Lower lobe of right lung (tissue), 2 donors: ENCODE data around the gene EPB41L3. TPM values are rescaled to one million over a fixed set of nuclear protein-coding genes. Genes with fewer than 3 reads are reported as not detected.
"Not testable (repeated sequence)": the region's sequence is repeated elsewhere in the genome, so short reads cannot be mapped to it uniquely, and the experiment has no call there.

Experiments used
- ATAC-seq, 2 donors: fragments of 200-7000 bp; cut with Tn5 transposase; one replicate each; pipeline ENCODE4 v1.9.1; 2020 to 2022; ENCODE audit warnings: mild to moderate bottlenecking in 2 of 2, moderate library complexity in 2 of 2
- DNase-seq: peaks from one replicate; pipeline ENCODE4 v3.0.0-alpha.2; 2020
- H3K27ac ChIP-seq: fragments of 200-600 bp; one replicate; pipeline ENCODE4 v1.8.0; 2022
- H3K27me3 ChIP-seq: fragments of 200-600 bp; one replicate; pipeline ENCODE4 v1.8.0; 2022; ENCODE audit warnings: low read depth
- H3K36me3 ChIP-seq: fragments of 200-600 bp; one replicate; pipeline ENCODE4 v1.8.0; 2022; ENCODE audit warnings: mild to moderate bottlenecking
- H3K4me1 ChIP-seq: fragments of 200-600 bp; one replicate; pipeline ENCODE4 v1.8.0; 2022
- H3K4me3 ChIP-seq: fragments of 200-600 bp; one replicate; pipeline ENCODE4 v1.8.0; 2022; ENCODE audit warnings: mild to moderate bottlenecking
- H3K9me3 ChIP-seq: fragments of 200-600 bp; one replicate; pipeline ENCODE4 v1.8.0; 2022
- intact Hi-C: fragments of 100-400 bp; cut with DNase I; formaldehyde crosslinking; loops from one replicate; pipeline ENCODE4 v1.11.0; 2022
- total RNA-seq: library from RNA; stranded (reverse); fragmentation: NEBNext Ultra II Directional; extraction: Animal tissue kit (Norgen Biotek cat#: 25700); gene quantifications from one replicate; pipeline ENCODE4 v1.2.1, GENCODE V29; 2021
- TF ChIP-seq, protein P1 (sequence below): fragments of 200-600 bp; IDR thresholded peaks from one replicate; pipeline ENCODE4 v1.8.0; 2022; ENCODE audit warnings: antibody characterized with exemption, mild to moderate bottlenecking
- donor health status: DM: no; HTN: yes; CAD: no; lungs with severe emphysema.

EPB41L3 gene
- total RNA-seq, 1 donor from 2014 or later: 72.5 TPM

DNA sequence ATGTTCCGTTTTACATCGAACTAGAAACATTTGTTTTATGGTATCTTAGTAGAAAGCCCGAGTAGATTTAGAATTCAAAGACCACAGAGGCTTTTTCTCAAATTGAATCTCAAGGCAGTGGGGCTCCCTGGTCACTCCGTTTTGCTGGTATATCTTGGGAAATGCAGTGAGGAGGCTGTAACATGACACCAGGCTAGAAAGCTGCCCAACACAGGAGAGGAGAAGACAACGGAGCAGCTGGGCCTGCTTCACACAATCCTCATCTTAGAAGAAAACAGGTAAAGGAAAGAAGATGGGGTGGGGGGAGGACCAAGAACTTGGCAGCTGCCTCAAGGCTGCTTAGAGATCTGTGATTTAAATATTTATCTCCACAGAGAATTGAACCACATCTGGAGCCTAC, 38.3 kb upstream of the EPB41L3 start:
- Histone ChIP-seq H3K27ac (no peak overlapping the region), H3K27me3 (no peaks in the 10 kb centered on the region), H3K36me3 (no peaks in the 10 kb centered on the region), H3K4me1 (peaks cover 5% of the 10 kb centered on the region), H3K4me3 (no peak overlapping the region), H3K9me3 (no peaks in the 10 kb centered on the region)
- intact Hi-C loops: no loop called here
- ATAC-seq: no peak
- TF ChIP-seq, protein P1, sequence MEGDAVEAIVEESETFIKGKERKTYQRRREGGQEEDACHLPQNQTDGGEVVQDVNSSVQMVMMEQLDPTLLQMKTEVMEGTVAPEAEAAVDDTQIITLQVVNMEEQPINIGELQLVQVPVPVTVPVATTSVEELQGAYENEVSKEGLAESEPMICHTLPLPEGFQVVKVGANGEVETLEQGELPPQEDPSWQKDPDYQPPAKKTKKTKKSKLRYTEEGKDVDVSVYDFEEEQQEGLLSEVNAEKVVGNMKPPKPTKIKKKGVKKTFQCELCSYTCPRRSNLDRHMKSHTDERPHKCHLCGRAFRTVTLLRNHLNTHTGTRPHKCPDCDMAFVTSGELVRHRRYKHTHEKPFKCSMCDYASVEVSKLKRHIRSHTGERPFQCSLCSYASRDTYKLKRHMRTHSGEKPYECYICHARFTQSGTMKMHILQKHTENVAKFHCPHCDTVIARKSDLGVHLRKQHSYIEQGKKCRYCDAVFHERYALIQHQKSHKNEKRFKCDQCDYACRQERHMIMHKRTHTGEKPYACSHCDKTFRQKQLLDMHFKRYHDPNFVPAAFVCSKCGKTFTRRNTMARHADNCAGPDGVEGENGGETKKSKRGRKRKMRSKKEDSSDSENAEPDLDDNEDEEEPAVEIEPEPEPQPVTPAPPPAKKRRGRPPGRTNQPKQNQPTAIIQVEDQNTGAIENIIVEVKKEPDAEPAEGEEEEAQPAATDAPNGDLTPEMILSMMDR: no peak
- DNase-seq: no peak

DNA sequence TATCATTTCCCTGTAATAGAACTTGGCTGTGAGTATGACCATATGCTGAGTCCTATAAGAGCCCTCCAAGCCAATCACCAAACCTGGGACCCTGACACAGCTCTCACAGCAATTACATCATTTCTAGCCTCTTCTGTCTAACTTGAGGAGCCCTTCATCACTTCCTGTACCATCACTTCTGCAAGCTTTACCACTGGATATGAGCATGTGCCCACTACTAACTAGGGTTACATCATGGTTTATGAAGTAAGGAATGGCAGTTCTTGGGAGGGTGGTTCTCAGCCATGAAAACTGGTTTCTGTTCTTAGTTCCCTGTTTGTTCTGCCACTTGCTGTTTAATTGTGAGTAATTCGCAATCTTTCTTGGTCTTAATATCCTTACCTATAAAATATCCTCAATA, 31.0 kb upstream of the EPB41L3 start:
- TF ChIP-seq, protein P1: no peak
- no peaks in the 10 kb centered on the region for H3K27me3 ChIP-seq
- intact Hi-C loops: no loop called here
- no peaks in the 10 kb centered on the region for H3K36me3 ChIP-seq
- H3K27ac ChIP-seq: no peak overlapping the region
- H3K9me3 ChIP-seq: no peaks in the 10 kb centered on the region
- no peak for DNase-seq
- peaks cover 6% of the 10 kb centered on the region for H3K4me1 ChIP-seq
- H3K4me3 ChIP-seq: no peak overlapping the region
- ATAC-seq: peak; percentile 66 to 79

DNA sequence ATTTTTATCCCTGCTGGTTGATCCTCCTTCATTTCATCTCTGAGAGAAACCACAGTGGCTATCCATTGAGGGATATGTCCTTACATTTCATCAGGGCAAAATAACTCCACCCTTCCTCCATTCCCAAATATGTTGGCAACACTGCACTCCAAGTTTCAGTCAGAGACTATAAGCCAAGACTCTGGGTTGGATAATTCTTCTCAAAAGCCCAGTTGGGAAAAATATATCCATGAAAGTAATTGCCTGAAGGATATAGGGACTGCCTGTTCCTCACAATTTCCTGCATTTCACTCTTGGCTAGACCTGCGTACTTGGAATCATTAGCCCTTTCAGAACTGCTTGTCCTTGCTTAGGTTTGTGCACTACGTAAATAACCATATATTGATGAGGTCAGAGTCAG, 27.9 kb upstream of the EPB41L3 start:
- Histone ChIP-seq H3K4me1 (peaks cover 6% of the 10 kb centered on the region), H3K4me3 (no peak overlapping the region), H3K27me3 (no peaks in the 10 kb centered on the region), H3K9me3 (no peaks in the 10 kb centered on the region), H3K36me3 (no peaks in the 10 kb centered on the region), H3K27ac (no peak overlapping the region)
- DNase-seq (no peak), ATAC-seq (no peak)
- intact Hi-C loops: no loop called here
- TF ChIP-seq, protein P1: no peak

DNA sequence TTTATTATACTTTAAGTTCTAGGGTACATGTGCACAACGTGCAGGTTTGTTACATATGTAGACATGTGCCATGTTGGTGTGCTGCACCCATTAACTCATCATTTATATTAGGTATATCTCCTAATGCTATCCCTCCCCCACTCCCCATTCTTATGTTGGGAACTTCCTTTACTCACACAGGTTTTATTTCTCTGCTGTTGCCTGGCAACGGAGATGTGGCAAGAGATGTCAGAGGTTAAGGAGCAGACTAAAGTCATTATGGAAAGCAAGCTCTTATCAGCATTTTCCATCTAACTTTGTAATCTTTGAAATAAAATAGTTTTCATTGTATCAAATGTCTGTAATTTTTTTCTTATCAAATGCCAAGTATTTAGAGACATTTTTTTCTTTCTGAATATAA, 26.8 kb upstream of the EPB41L3 start:
- H3K27ac ChIP-seq, H3K27me3 ChIP-seq, H3K36me3 ChIP-seq, intact Hi-C loops, H3K9me3 ChIP-seq, H3K4me3 ChIP-seq, H3K4me1 ChIP-seq: not testable (repeated sequence)
- peak; percentile 71 to 79 for ATAC-seq
- peak; percentile 62 for DNase-seq

DNA sequence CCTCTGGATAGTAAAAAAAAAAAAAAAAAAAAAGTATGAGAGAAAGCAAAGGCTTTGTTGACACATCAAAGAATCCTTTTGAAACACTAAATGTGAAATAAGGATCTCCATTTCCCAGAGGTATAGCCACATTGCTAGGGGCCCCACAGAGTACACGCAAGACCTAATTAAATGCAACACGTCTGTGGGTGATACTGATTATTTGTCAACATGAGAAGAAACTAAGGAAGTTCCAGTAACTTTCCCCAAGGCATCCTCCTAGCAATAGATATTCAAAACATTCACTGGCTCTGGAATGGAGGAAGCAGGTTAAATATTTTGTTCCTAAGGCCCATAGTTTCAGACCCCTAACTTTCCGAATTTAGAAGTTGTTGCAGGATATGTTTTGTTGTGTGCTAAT, 24.6 kb upstream of the EPB41L3 start:
- ATAC-seq: peak; percentile 54 to 56

DNA sequence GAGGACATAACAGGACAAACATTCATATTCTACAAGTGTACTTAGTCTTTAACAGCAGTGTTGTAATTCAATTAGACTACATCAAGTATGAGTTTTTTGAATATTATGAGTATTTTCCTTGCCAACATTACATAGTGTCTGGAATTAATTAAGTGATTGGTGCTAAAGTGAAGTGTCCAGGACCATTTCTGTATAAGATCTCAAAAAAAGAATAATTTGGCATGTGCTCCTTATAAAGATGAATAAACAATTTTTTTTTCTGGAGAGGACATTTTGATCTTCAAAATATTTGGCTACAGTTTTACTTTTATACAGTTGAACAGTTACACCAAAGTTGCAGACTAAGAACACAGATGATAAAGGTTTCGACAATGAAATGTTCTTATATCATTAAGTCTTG, 15.1 kb upstream of the EPB41L3 start:
- Histone ChIP-seq H3K27ac (no peak overlapping the region), H3K36me3 (no peaks in the 10 kb centered on the region), H3K9me3 (no peaks in the 10 kb centered on the region), H3K4me1 (no peaks in the 10 kb centered on the region), H3K27me3 (no peaks in the 10 kb centered on the region), H3K4me3 (no peak overlapping the region)
- TF ChIP-seq, protein P1: no peak
- ATAC-seq (no peak), DNase-seq (no peak)
- intact Hi-C loops: no loop called here

More for the DNA sequence above, 24.6 kb upstream of the EPB41L3 start:
- intact Hi-C loops: no loop called here
- Histone ChIP-seq H3K27me3 (no peaks in the 10 kb centered on the region), H3K27ac (no peak overlapping the region), H3K4me1 (peaks cover 6% of the 10 kb centered on the region), H3K4me3 (no peak overlapping the region), H3K9me3 (no peaks in the 10 kb centered on the region), H3K36me3 (no peaks in the 10 kb centered on the region)
- TF ChIP-seq, protein P1: no peak
- no peak for DNase-seq
